GM15510 (cell line): ENCODE data around the gene COASY.
"Not testable (repeated sequence)": the region's sequence is repeated elsewhere in the genome, so short reads cannot be mapped to it uniquely, and the experiment has no call there.

ENCODE experiments used
- POLR2A ChIP-seq: IDR thresholded peaks from 3 replicates; pipeline ENCODE4 v1.6.1; 2011; ENCODE audit warnings: borderline replicate concordance; ENCODE audit not compliant: insufficient read length; ENCODE audit errors: extremely low read depth

COASY gene

GRCh38 chr17:42543190-42544079 is 18.5 kb upstream of the COASY start:
- no peak for TF ChIP-seq POLR2A

- TF ChIP-seq POLR2A = no peak
These were observed 17.1 kb upstream of the COASY start for GRCh38 chr17:42544874-42545283.

GRCh38 chr17:42547001-42547461 is 14.9 kb upstream of the COASY start:
- TF ChIP-seq POLR2A = no peak

GRCh38 chr17:42547698-42548069 is 14.3 kb upstream of the COASY start:
- TF ChIP-seq POLR2A = no peak

- TF ChIP-seq POLR2A = peak; percentile 28
These were observed 13.7 kb upstream of the COASY start for GRCh38 chr17:42548070-42548837.

- TF ChIP-seq POLR2A = no peak
These were observed 12.8 kb upstream of the COASY start for GRCh38 chr17:42548993-42549755.

GRCh38 chr17:42552736-42553135 is 9.2 kb upstream of the COASY start, which contains the start of gene HSD17B1:
TSS of gene HSD17B1 (plus strand) at chr17:42552923. CDS start at chr17:42552934, 11 bp downstream.
- TF ChIP-seq POLR2A = not testable (repeated sequence)

GRCh38 chr17:42553161-42553818 is 8.7 kb upstream of the COASY start:
- no peak for TF ChIP-seq POLR2A

GRCh38 chr17:42553866-42554249 is 8.1 kb upstream of the COASY start:
- no peak for TF ChIP-seq POLR2A

GRCh38 chr17:42554250-42555121 is 7.5 kb upstream of the COASY start:
- peak; percentile 85 for TF ChIP-seq POLR2A

GRCh38 chr17:42555122-42555622 is 6.8 kb upstream of the COASY start:
- TF ChIP-seq POLR2A = no peak

- no peak for TF ChIP-seq POLR2A
These were observed 2.9 kb upstream of the COASY start for GRCh38 chr17:42559075-42559474.

- no peak for TF ChIP-seq POLR2A
These were observed 1.7 kb upstream of the COASY start for GRCh38 chr17:42560246-42560645.

- TF ChIP-seq POLR2A = no peak
These were observed 617 bp downstream of the COASY start for GRCh38 chr17:42562388-42563142.
